HEK293 (cell line): ENCODE data around the gene SMPD3.

Experiments
- CTCF ChIA-PET: fragments of 350-600 bp; formaldehyde crosslinking; extraction: SDS; loops from one replicate; lab custom pipeline; 2021; ENCODE audit warnings: antibody characterized with exemption; lab: Yijun Ruan, JAX
- POLR2A ChIA-PET: fragments of 300-600 bp; formaldehyde crosslinking; extraction: SDS; loops from one replicate; lab custom pipeline; 2020; ENCODE audit warnings: antibody characterized with exemption, inconsistent platforms; lab: Yijun Ruan, JAX
- H3K27ac ChIP-seq: fragments of 200-500 bp; sonication (Bioruptor generic); 2 replicates; pipeline ENCODE4 v1.5.1; 2014; ENCODE audit warnings: low read depth, low read length, control low read depth, inconsistent platforms; ENCODE audit errors: extremely low read depth
- H3K36me3 ChIP-seq, 2 experiments: fragments of 200-500 bp in 1 of 2; sonication (Bioruptor generic) in 1 of 2; 1 replicate in 1 of 2; 2 replicates in 1 of 2; pipeline ENCODE4 v1.5.1; 2014 to 2017; ENCODE audit warnings: inconsistent platforms in 2 of 2, low read length in 2 of 2; ENCODE audit not compliant: control insufficient read depth in 2 of 2, insufficient read depth in 1 of 2
- H3K4me1 ChIP-seq: fragments of 200-500 bp; sonication (Bioruptor generic); 2 replicates; pipeline ENCODE4 v1.5.1; 2014; ENCODE audit warnings: mild to moderate bottlenecking, low read length, inconsistent platforms; ENCODE audit not compliant: control insufficient read depth, insufficient read depth
- H3K4me3 ChIP-seq: 2 replicates; pipeline ENCODE4 v1.5.1; 2011; ENCODE audit warnings: low read depth, mild to moderate bottlenecking, control low read depth, low read length, moderate library complexity
- H3K9me3 ChIP-seq: fragments of 200-500 bp; sonication (Bioruptor generic); 2 replicates; pipeline ENCODE4 v1.5.1; 2014; ENCODE audit warnings: low read depth, low read length, inconsistent platforms; ENCODE audit not compliant: control insufficient read depth, insufficient read depth
- EGR2 ChIP-seq: fragments of 450-650 bp; formaldehyde crosslinking; IDR thresholded peaks from 2 replicates; pipeline ENCODE4 v1.5.1; 2016; ENCODE audit warnings: low read depth, missing biosample characterization, missing genetic modification characterization
- MYNN ChIP-seq: fragments of 450-650 bp; formaldehyde crosslinking; IDR thresholded peaks from 2 replicates; pipeline ENCODE4 v1.5.1; 2016; ENCODE audit warnings: missing biosample characterization, missing genetic modification characterization, borderline replicate concordance
- SALL2 ChIP-seq: fragments of 450-650 bp; formaldehyde crosslinking; IDR thresholded peaks from 2 replicates; pipeline ENCODE4 v1.5.0; 2017; ENCODE audit warnings: missing biosample characterization, mild to moderate bottlenecking, missing genetic modification characterization, borderline replicate concordance
- TSHZ1 ChIP-seq: fragments of 450-650 bp; formaldehyde crosslinking; IDR thresholded peaks from 2 replicates; pipeline ENCODE4 v1.5.1; 2016; ENCODE audit warnings: missing biosample characterization, missing genetic modification characterization, borderline replicate concordance
- ZNF175 ChIP-seq: fragments of 450-650 bp; formaldehyde crosslinking; IDR thresholded peaks from 2 replicates; pipeline ENCODE4 v1.5.1; 2016; ENCODE audit warnings: missing biosample characterization, missing genetic modification characterization
- ZNF280D ChIP-seq: fragments of 450-650 bp; formaldehyde crosslinking; IDR thresholded peaks from 2 replicates; pipeline ENCODE4 v1.5.1; 2016; ENCODE audit warnings: missing biosample characterization, missing genetic modification characterization
- ZNF335 ChIP-seq: fragments of 450-650 bp; formaldehyde crosslinking; conservative IDR thresholded peaks from 2 replicates; pipeline ENCODE4 v1.5.1; 2016; ENCODE audit warnings: missing biosample characterization, missing genetic modification characterization
- ZNF350 ChIP-seq: fragments of 450-650 bp; formaldehyde crosslinking; IDR thresholded peaks from 2 replicates; pipeline ENCODE4 v1.5.0; 2017; ENCODE audit warnings: missing biosample characterization, mild to moderate bottlenecking, missing genetic modification characterization
- ZNF354C ChIP-seq: fragments of 450-650 bp; formaldehyde crosslinking; IDR thresholded peaks from 2 replicates; pipeline ENCODE4 v1.5.1; 2016; ENCODE audit warnings: missing biosample characterization, missing genetic modification characterization, low read depth, borderline replicate concordance
- ZNF394 ChIP-seq: fragments of 450-650 bp; formaldehyde crosslinking; IDR thresholded peaks from 2 replicates; pipeline ENCODE4 v1.5.1; 2016; ENCODE audit warnings: missing biosample characterization, missing genetic modification characterization, mild to moderate bottlenecking, moderate library complexity, borderline replicate concordance
- ZNF600 ChIP-seq: fragments of 450-650 bp; formaldehyde crosslinking; IDR thresholded peaks from 2 replicates; pipeline ENCODE4 v1.5.1; 2016; ENCODE audit warnings: missing biosample characterization, missing genetic modification characterization
- ZNF623 ChIP-seq: fragments of 450-650 bp; formaldehyde crosslinking; IDR thresholded peaks from 2 replicates; pipeline ENCODE4 v1.5.1; 2016; ENCODE audit warnings: missing biosample characterization, missing genetic modification characterization
- ZNF670 ChIP-seq: fragments of 450-650 bp; formaldehyde crosslinking; IDR thresholded peaks from 2 replicates; pipeline ENCODE4 v1.5.1; 2016; ENCODE audit warnings: missing biosample characterization, missing genetic modification characterization, low read depth
- ZNF704 ChIP-seq: fragments of 450-650 bp; formaldehyde crosslinking; IDR thresholded peaks from 2 replicates; pipeline ENCODE4 v1.5.1; 2016; ENCODE audit warnings: missing biosample characterization, missing genetic modification characterization
- ZNF707 ChIP-seq: fragments of 450-650 bp; formaldehyde crosslinking; IDR thresholded peaks from 2 replicates; pipeline ENCODE4 v1.5.1; 2016; ENCODE audit warnings: missing biosample characterization, missing genetic modification characterization
- TF ChIP-seq, protein P1 (sequence below): fragments of 450-650 bp; formaldehyde crosslinking; IDR thresholded peaks from 2 replicates; pipeline ENCODE4 v1.5.1; 2016; ENCODE audit warnings: missing biosample characterization, missing genetic modification characterization

The SMPD3 gene

DNA sequence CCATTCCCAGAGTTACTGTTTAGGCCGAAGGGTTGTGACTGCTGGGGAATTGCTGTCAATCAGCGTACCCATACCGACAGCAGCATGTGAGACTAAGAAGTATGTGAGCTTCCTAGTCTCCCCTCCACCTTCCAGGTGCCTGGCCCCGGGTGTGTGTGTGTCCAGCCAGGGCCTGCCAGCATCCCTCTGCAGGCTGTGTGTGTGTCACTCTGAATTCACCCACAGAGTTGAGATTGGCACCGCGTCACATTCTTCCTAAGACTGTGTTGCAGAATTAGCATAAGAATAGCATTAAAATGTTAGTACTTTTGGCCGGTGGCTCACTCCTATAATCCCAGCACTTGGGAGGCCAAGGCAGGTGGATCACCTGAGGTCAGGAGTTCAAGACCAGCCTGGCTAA is 105.7 kb downstream of the SMPD3 start:
- H3K36me3 ChIP-seq = peaks cover 18 to 94% of the 10 kb centered on the region in 2 experiments; a peak in 2 of 3 replicates
- CTCF ChIA-PET = interaction anchor here (0.5 to 1.3 kb wide), 4 partner anchors 22 to 967 kb away, joined by 3 to 4 read pairs (median 3); no protein-coding TSS in a partner anchor

More for the DNA sequence above, 105.7 kb downstream of the SMPD3 start:
- H3K4me3 ChIP-seq = no peak overlapping the region
- no peaks in the 10 kb centered on the region for H3K9me3 ChIP-seq
- no peak for TF ChIP-seq ZNF280D
- no peak for TF ChIP-seq ZNF175 (tag by site-specific recombination)
- TF ChIP-seq ZNF600 (tag by site-specific recombination) = no peak
- TF ChIP-seq ZNF623 (tag by site-specific recombination) = no peak
- TF ChIP-seq SALL2 = no peak
- TF ChIP-seq, protein P1, sequence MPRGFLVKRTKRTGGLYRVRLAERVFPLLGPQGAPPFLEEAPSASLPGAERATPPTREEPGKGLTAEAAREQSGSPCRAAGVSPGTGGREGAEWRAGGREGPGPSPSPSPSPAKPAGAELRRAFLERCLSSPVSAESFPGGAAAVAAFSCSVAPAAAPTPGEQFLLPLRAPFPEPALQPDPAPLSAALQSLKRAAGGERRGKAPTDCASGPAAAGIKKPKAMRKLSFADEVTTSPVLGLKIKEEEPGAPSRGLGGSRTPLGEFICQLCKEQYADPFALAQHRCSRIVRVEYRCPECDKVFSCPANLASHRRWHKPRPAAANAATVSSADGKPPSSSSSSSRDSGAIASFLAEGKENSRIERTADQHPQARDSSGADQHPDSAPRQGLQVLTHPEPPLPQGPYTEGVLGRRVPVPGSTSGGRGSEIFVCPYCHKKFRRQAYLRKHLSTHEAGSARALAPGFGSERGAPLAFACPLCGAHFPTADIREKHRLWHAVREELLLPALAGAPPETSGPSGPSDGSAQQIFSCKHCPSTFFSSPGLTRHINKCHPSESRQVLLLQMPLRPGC (tag by site-specific recombination) = no peak
- TF ChIP-seq ZNF354C = no peak
- no peak for TF ChIP-seq ZNF335
- no peak for TF ChIP-seq ZNF707 (tag by site-specific recombination)
- no peak for TF ChIP-seq ZNF704 (tag by site-specific recombination)
- TF ChIP-seq MYNN (tag by site-specific recombination) = no peak
- no peak for TF ChIP-seq EGR2 (tag by site-specific recombination)
- no peak for TF ChIP-seq ZNF394 (tag by site-specific recombination)
- TF ChIP-seq TSHZ1 (tag by site-specific recombination) = no peak
- no peak for TF ChIP-seq ZNF350
- TF ChIP-seq ZNF670 (tag by site-specific recombination) = no peak
- TF ChIP-seq, all 188 proteins: peak for 0
- H3K4me1 ChIP-seq = no peaks in the 10 kb centered on the region
- POLR2A ChIA-PET = no interaction called here
- no peak overlapping the region for H3K27ac ChIP-seq
